Raji (cell line): ENCODE measurements around the gene TFDP2.

ENCODE experiments used
- POLR2A ChIP-seq: IDR thresholded peaks from 2 replicates; pipeline ENCODE4 v1.6.1; 2011; ENCODE audit warnings: low read depth, low read length, control low read depth; ENCODE audit not compliant: insufficient read depth

Gene TFDP2

DNA sequence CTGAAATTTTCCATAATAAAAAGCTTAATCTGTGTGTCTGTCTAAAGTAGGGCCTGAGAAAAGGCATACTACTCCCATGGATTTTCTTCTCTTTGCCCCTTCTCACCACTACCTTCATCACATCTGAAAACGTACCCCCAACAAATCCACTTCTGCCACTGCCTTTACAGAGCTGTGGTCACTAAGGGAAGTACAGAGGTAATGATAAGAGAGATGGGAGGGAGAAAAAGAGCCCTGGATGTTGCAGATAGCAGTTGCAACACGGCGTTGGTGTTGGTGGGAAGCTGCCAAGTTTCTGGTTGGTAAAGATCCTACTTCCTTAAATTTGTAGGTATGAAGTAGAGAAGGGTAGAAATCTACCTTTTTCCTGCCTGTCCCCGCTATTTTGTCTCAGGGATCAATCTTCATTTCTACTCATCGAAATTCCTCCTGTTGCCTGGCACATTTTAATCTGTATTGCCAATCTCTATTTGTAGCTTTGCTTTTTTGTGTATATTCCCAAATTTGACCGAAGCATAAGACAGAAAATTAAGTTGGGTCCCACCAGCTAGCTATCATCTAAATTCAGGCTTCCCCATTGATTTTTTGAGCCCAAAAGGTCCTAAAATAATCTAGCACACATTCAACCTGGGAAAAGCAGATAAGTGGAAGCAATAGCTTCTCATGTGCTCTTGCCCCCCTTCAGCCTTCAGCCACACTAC lies 102.9 kb downstream of the TFDP2 start:
- TF ChIP-seq POLR2A, result no peak

DNA sequence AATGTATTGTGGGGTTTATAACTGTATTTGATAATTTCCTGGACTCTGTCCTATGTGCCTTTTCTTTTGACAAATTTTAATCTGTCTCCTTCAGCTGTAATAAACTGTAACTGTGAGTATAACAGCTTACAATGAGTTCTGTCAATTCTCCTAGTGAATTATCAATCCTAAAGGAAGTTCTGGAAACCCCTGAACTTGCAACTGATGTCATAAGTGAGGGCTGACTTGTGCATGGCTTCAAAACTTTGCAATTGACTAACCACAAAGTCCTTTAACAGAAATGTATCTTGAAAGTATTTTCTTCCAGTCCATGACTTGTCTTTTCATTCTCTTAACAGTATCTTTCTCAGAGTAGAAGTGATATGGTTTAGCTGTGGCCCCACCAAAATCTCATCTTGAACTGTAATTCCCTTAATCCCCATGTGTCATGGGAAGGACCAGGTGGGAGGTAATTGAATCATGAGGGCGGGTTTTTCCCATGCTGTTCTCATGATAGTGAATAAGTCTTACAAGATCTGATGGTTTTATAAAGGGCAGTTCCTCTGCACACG lies 108.3 kb downstream of the TFDP2 start:
- TF ChIP-seq POLR2A, result no peak

DNA sequence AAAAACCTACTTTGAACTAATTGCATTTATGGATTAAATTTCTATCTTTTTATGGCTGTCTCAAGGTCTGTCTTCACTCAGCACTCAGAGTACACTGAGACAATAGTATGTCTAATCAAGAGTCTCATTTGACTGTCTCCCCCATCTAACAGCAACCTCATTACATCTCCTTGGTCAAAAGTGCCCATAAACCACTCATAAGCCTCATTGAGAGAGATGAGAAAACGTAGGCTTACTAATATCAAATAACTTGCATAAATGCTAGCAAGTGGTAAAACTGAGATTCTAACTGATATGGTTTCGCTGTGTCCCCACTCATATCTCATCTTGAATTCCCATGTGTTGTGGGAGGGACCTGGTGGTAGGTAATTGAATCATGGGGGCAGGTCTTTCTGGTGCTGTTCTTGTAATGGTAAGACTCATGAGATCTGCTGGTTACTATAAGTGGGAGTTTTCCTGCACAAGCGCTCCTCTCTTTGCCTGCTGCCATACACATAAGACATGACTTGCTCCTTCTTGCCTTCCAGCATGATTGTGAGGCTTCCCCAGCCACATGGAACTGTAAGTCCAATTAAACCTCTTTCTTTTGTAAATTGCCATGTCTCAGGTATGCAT lies 113.9 kb downstream of the TFDP2 start:
- TF ChIP-seq POLR2A, result no peak

DNA sequence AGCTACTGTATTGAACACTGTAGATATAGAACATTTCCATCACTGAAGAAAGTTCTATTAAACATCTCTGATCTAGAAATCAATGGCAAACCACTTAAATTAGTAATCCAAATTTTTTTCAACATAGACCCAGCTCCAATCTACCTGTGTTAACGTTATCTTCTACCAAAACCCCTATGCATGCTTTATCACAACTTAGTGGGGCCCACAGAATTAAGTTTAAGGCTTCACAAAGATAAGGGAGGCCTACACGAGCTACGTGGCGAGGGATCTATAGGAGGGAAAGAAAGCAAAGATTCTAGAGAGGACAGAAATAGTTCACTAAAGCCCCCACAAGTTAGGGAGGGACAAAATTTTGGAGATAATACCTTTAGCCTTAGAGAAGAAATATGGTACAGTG lies 116.1 kb downstream of the TFDP2 start:
- TF ChIP-seq POLR2A, result no peak

DNA sequence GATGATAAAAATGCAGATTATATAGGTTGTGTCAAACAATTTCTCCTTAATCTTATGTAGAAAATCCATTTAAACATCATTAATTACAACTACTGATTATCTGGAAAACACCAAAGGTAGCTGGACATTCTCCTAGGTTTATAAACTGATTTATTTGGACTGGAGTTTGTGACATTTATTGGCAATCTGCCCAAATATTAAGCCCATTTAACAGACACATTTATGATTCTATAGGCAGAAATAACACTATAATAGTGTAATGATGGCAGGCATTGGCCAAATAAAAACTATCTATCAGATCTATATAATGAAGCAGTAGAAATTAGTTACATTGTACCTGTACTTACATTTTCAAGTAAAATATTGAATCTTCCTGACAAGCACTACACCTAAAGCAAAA lies 117.8 kb downstream of the TFDP2 start:
- TF ChIP-seq POLR2A, result no peak

DNA sequence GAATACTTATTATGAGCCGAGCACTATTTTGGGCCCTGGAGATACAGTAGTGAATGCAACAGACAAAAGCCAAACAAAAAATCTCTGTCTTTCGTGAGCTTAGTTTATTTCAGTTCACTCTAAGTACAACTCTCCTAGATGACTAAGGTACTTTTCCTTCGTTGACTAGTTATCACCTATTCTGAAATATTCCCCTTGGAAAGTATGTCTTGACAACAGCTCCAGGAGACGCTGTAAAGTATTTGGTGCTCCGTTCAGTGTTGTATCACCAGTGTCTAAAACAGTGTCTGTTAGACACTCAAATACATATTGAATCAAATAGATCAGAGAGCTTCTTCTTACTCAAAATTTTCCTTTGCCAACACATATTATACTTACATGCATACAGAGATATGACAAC lies 119.6 kb downstream of the TFDP2 start:
- no peak for TF ChIP-seq POLR2A

DNA sequence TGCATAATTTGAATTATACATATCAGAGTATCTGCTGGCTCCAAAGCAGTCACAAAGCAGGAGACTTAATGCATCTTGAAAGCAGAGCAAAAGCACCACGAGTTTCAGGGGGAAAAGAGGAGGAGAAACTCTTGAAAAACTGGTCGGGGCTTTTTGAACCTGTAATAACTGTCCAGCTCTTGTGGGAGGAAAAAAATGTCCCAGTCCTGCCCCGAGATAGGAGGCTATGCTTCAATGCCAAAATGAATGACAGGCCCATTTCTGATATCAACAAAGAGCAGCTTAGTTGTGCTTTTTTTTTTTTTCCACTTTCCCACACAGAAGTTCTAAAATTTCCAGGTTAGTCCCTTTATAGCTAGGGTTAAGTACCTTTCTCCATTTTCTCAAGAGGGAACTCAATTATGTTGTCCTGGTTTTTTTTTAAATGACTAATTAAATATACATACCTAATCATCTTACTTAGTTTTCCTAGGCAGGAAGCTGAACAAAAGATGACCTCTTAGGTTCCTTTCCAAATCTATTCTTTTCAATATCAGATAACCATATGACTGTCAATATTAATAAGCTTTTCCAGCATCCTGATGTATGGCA lies 120.2 kb downstream of the TFDP2 start:
- TF ChIP-seq POLR2A, result no peak

DNA sequence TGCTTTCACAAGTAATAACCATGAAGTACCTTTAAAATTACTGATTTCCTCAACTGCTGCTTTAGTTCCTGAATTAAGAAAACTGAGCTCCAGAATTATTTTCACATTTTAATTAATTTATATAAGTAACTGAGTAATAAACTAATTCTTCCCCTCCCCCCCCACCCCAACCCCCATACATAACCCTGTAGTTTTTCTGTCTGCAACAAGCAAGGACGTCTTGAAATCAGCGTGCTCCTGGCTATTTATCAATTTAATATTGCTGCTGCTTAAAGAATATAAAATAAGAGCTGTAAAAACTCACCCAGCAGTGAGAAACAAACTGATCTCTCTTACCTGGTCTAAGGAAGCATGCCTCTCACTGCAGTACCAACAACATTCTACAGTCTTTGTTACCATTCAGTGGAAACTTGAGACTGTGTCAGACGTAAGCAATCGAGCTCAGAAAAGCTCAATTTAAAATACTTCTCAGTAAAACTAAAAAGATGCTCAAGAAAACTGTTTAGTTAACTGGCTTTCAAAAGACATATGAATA lies 121.0 kb downstream of the TFDP2 start:
- TF ChIP-seq POLR2A, result peak; percentile 63

DNA sequence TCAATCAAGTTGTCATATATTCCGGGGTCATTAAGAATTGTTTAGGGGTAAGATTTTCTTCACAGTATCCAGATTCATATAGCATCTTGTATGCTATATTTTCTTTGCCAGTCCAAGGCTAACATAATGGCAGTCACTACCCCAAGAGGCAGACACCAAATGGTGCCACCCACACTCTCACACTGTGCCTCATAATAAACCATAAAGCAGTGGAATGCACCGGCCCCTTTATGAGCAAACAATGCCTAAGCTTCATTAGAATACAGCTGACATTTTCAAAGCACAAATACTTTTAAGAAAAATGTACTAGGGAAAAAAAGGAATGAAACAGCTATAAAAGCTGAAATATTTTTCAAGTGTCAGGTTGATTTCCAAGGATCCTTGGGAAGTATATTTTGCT lies 121.6 kb downstream of the TFDP2 start:
- TF ChIP-seq POLR2A, result peak; percentile 37; the same call in 1 of the 2 replicates

DNA sequence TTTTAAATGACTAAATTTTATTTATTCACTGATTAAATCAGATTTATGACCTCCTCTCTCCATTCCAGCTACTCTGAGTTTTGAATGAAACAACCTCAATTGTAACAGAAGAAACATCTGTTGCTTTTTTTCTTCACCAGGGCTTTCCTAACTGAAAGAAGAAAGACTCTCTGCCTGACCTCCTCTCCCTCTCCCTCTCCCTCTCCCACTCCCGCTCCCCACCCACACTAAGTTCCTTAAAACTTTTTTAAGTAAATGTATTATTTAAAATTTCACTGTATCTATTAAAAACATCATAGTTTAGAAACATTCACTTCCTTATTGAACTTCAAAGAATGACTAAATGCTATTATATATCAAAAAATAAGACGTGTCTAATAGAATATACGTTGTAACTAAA lies 122.0 kb downstream of the TFDP2 start:
- TF ChIP-seq POLR2A, result no peak

DNA sequence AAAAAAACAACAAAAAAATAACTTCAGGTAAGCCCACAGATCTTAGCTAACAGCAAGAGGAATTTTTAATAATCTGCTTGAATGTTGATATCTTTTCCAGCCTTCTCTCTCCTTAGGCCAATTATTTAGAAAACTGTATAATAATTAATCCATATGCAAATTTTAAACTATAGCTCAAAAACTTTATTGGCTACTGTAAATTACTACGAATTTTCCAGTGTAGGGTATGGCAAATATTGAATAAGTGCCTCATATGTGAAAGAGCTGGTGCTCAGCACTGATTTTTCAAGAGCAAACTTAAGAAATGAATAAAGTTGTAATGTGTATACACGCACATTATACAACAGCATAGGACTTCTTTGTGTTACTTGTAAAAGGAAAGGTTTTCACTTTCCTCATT lies 123.0 kb downstream of the TFDP2 start:
- TF ChIP-seq POLR2A, result no peak

DNA sequence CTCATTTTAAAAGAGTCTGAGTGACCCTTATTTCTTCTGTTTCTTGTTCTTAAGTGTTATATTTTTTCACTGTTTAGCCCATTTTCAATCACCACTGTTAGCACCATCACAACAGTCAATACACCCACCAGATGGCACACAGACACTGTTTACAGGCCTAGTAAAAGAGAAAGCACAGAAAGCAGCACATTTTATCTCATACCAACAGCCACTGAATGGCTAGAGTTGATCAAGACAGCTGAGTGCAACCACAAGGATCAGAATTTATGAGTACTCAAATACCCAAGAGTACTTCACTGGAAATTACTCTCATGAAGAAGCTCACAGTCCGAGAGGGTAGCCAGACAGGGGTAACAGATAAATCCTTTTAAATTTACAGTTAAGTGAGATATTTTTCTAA lies 127.0 kb downstream of the TFDP2 start:
- TF ChIP-seq POLR2A, result no peak

DNA sequence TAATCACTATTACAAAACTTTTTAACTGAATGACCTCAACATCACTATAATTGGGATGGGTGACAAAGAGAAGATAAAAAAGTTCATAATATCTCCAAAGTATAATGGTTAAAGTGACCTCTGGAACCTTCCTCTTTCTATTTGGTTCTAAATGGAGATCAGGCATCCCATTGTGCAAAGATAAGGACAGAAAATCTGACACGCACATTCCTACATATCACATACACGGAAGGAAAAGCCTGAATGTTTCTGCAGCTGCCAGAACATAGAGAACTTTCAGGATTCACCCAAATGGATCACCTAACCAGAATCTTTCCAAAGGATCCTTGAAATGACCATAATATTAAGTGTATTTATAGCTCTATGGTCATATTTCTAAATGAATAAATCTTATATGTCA lies 128.2 kb downstream of the TFDP2 start:
- no peak for TF ChIP-seq POLR2A

DNA sequence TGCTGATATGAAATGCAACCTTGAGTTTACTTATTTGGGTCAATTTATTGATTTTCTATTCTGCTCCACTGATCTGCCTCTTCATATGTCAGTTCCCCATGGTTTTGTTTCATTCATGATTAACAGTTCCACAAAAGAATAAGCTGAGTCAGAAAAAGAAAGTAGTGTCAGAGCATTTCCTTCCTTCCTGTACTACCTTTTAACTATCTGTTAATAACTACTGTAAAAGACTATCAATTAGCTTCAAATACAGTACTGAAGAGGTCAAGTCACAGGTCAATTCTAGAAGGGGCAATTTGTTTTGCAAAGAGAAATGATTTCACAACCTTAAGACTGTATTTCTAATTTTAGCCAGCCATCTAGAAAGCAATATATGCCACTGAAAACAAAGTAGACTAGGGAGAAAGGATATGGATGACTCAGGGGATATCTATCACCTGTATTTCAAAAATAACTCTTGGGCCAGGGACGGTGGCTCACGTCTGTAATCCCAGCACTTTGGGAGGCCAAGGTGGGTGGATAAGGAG lies 129.5 kb downstream of the TFDP2 start:
- TF ChIP-seq POLR2A, result no peak

DNA sequence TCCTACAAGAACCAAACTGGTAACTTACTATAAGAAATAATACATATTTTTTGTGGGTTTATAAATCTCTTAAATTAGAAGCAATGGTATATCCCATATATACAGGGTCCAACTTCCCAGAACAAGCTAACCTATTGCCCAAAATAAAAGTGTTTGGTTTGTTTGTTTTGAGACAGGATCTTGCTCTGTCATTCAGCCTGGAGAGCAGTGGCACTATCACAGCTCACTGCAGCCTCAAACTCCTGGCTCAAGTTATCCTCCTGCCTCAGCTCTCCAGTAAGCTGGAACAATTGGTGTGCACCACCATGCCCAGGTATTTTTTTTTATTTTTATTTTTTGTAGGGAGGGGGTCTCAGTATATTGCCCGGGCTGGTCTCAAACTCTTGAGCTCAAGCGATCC lies 135.4 kb downstream of the TFDP2 start:
- TF ChIP-seq POLR2A, result no peak

DNA sequence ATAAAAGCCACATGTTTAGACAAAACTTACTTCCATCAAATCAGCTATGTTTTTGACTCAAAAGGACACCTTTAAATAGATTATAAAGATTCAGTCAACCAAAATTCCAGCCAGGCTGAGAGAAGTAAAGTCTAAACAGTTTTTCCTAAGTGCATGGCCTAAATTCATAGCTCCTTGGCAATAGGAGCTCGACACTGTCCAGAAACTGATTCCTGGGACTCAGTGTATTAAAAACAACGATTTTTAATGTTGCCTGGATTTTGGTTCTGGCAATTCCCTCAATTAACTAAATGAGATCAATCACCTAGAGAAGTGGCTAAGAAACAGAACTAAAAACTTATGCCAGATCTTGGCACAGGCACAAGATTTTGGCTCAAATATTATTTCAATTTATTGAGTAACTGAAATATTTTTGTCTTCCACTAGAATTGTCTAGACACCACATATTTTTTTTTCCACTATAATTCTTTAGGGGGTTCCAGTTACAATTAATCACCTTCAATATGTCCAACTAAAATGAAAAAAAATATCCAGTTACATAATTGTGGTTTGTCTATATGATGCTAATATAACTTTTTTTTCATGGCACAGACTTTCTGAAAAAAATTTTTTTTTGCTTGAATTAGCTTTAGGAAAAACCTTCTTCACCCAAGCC lies 135.9 kb downstream of the TFDP2 start:
- no peak for TF ChIP-seq POLR2A

DNA sequence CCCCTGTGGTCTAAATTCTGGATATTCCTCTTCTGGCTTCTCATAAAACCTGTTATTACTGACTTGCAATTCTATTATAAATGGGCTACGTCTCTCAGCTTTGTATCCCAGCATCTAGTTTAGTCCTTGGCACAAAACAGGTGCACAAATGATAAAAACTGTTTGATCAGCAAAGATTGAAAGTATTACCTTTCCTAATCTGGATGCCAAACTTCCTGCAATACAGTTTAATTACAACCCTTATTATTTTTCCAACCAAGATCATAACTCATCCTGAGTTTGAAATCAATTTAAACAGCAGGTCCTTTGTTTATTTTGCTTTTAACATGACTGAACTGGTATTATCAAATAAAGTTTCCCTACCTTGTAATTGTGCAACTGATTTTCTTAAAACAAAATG lies 140.3 kb downstream of the TFDP2 start:
- no peak for TF ChIP-seq POLR2A
